ENCODE results near the gene ANKRD31. TPM values are rescaled to one million over a fixed set of nuclear protein-coding genes. Genes with fewer than 3 reads are reported as not detected.

Gene ANKRD31
- total RNA-seq, 1 experiment from 2014 or later: 0.26 TPM

DNA sequence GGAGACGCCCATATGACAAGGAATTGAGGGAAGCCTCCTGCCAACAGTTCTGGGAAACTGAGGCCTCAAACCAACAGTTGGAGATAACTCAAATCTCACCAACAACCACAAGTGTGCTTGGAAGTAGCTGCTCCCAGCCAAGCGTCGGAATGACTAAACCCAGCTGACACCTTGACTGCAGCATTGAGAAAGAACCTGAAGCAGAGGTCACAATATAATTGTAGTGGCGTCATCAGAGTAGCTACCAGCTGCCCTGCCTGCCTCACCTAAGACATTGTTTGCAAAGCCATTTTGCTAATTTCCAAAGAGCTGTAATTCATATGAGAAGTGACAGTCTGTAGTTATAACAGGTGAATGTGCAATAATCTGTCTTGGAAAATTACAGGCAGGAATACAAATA lies 40.8 kb upstream of the ANKRD31 start:
- Histone ChIP-seq H4K20me1 (ENCODE audit: low read length) (no peaks in the 10 kb centered on the region), H3K79me2 (ENCODE audit: low read length) (no peaks in the 10 kb centered on the region), H3K27ac (ENCODE audit: low read length) (no peak overlapping the region), H3K9me2 (replicated peaks; ENCODE audit: low read length) (no peaks in the 10 kb centered on the region), H3K9ac (ENCODE audit: low read length) (no peak overlapping the region), H3K27me3 (ENCODE audit: low read length) (no peaks in the 10 kb centered on the region), H3K36me3 (ENCODE audit: low read depth, low read length) (no peaks in the 10 kb centered on the region), H3F3A (ENCODE audit: low read length, unreplicated experiment) (no peaks in the 10 kb centered on the region), H3K4me2 (ENCODE audit: low read length) (no peak overlapping the region), H3K4me1 (ENCODE audit: insufficient read depth, low read length) (peaks cover 5% of the 10 kb centered on the region; the same call in 1 of the 2 replicates), H2AFZ (ENCODE audit: low read length) (no peak overlapping the region), H3K9me3 (ENCODE audit: low read length) (no peaks in the 10 kb centered on the region), H3K4me3 (ENCODE audit: low read length) (no peak overlapping the region)
- TF ChIP-seq EZH2 (IDR thresholded peaks at IDR 0.05; ENCODE audit: low read length, unreplicated experiment) (no peak), EZH2phosphoT487 (IDR thresholded peaks at IDR 0.05; ENCODE audit: borderline replicate concordance, low read length) (no peak)
- TF ChIP-seq, protein P1, sequence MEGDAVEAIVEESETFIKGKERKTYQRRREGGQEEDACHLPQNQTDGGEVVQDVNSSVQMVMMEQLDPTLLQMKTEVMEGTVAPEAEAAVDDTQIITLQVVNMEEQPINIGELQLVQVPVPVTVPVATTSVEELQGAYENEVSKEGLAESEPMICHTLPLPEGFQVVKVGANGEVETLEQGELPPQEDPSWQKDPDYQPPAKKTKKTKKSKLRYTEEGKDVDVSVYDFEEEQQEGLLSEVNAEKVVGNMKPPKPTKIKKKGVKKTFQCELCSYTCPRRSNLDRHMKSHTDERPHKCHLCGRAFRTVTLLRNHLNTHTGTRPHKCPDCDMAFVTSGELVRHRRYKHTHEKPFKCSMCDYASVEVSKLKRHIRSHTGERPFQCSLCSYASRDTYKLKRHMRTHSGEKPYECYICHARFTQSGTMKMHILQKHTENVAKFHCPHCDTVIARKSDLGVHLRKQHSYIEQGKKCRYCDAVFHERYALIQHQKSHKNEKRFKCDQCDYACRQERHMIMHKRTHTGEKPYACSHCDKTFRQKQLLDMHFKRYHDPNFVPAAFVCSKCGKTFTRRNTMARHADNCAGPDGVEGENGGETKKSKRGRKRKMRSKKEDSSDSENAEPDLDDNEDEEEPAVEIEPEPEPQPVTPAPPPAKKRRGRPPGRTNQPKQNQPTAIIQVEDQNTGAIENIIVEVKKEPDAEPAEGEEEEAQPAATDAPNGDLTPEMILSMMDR (conservative IDR thresholded peaks at IDR 0.05; ENCODE audit: low read depth, low read length): no peak
- BruUV-seq (replicated peaks): no TSS peak
- ChIA-PET POLR2A (ENCODE audit: unreplicated experiment) (interaction anchor here (0.5 kb wide), 1 partner anchor 1204 kb away, joined by 8 read pairs; no protein-coding TSS in a partner anchor), CTCF (no interaction called here)
- DNase-seq: no peak
- intact Hi-C loops (cut with micrococcal nuclease): no loop called here
- no peak for ATAC-seq

DNA sequence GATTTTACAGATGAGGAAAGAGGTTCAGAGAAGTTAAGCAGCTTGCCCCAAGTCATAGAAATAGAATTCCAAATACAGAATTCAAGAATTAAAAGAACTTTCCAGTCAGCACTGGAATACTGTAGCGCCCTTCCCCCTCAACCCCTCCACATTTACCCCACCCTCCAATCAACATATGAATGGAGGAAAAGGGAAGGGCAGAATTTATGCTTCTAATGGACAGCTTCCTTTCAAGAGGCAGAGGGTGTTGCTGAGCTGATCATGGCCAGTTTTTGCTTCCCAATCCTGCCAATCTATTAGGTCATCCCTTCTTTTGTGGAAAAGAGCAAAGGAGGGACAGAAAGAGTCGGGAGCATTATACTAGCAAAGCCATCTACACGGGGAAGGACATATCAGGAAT lies 39.1 kb upstream of the ANKRD31 start:
- ATAC-seq (no peak), DNase-seq (no peak)
- no peaks in the 10 kb centered on the region for H3K4me1 ChIP-seq (ENCODE audit: insufficient read depth, low read length)
- no peak overlapping the region for H3K4me3 ChIP-seq (ENCODE audit: low read length)
- TF ChIP-seq EZH2phosphoT487 (IDR thresholded peaks at IDR 0.05; ENCODE audit: borderline replicate concordance, low read length): no peak
- no peak for TF ChIP-seq EZH2 (IDR thresholded peaks at IDR 0.05; ENCODE audit: low read length, unreplicated experiment)
- TF ChIP-seq, protein P1 (conservative IDR thresholded peaks at IDR 0.05; ENCODE audit: low read depth, low read length): no peak
- H3K9me3 ChIP-seq (ENCODE audit: low read length): no peaks in the 10 kb centered on the region
- no TSS peak for BruUV-seq (replicated peaks)
- no peak overlapping the region for H3K4me2 ChIP-seq (ENCODE audit: low read length)
- intact Hi-C loops (cut with micrococcal nuclease): no loop called here
- no peak overlapping the region for H3K9ac ChIP-seq (ENCODE audit: low read length)
- no peaks in the 10 kb centered on the region for H4K20me1 ChIP-seq (ENCODE audit: low read length)
- ChIA-PET POLR2A (ENCODE audit: unreplicated experiment) (no interaction called here), CTCF (no interaction called here)
- no peak overlapping the region for H3K27ac ChIP-seq (ENCODE audit: low read length)
- no peaks in the 10 kb centered on the region for H3F3A ChIP-seq (ENCODE audit: low read length, unreplicated experiment)
- H3K9me2 ChIP-seq (replicated peaks; ENCODE audit: low read length): no peaks in the 10 kb centered on the region
- no peaks in the 10 kb centered on the region for H3K27me3 ChIP-seq (ENCODE audit: low read length)
- no peaks in the 10 kb centered on the region for H3K36me3 ChIP-seq (ENCODE audit: low read depth, low read length)
- H3K79me2 ChIP-seq (ENCODE audit: low read length): no peaks in the 10 kb centered on the region
- no peak overlapping the region for H2AFZ ChIP-seq (ENCODE audit: low read length)

DNA sequence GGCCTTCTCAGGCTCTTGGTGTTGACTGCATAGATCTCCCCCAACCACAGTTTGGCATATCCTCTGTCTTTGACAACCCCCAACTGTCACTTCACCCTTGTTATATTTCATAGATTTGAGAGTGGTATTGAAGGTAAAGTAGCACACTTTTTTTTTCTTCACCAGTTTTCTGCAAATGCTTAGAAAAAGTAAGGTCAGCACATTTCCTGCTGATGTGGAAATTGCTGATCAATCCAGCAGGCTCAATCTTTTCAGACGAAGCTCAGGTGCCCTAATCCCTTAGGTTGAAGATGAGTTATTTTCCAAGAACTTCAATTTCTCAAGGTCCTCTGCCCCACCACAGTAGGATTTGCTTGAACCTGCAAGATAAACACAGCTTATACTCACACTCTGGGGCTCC lies 38.5 kb upstream of the ANKRD31 start:
- DNase-seq: no peak
- Histone ChIP-seq H3K9me3 (ENCODE audit: low read length) (no peaks in the 10 kb centered on the region), H2AFZ (ENCODE audit: low read length) (no peak overlapping the region), H3K4me1 (ENCODE audit: insufficient read depth, low read length) (no peaks in the 10 kb centered on the region), H3K27me3 (ENCODE audit: low read length) (no peaks in the 10 kb centered on the region), H3K4me3 (ENCODE audit: low read length) (no peak overlapping the region), H4K20me1 (ENCODE audit: low read length) (no peaks in the 10 kb centered on the region), H3K79me2 (ENCODE audit: low read length) (no peaks in the 10 kb centered on the region), H3K4me2 (ENCODE audit: low read length) (no peak overlapping the region), H3F3A (ENCODE audit: low read length, unreplicated experiment) (no peaks in the 10 kb centered on the region), H3K9me2 (replicated peaks; ENCODE audit: low read length) (no peaks in the 10 kb centered on the region), H3K36me3 (ENCODE audit: low read depth, low read length) (no peaks in the 10 kb centered on the region), H3K27ac (ENCODE audit: low read length) (no peak overlapping the region), H3K9ac (ENCODE audit: low read length) (no peak overlapping the region)
- BruUV-seq (replicated peaks): no TSS peak
- ChIA-PET POLR2A (ENCODE audit: unreplicated experiment) (no interaction called here), CTCF (no interaction called here)
- no peak for TF ChIP-seq EZH2 (IDR thresholded peaks at IDR 0.05; ENCODE audit: low read length, unreplicated experiment)
- no peak for ATAC-seq
- intact Hi-C loops (cut with micrococcal nuclease): no loop called here

All from PC-3 (cell line).